Activated CD4-positive, alpha-beta T cell treated with anti-CD3 and anti-CD28 coated beads for 24 hours (primary cell): ENCODE measurements around the gene GZMM.
"Not testable (repeated sequence)": the region's sequence is repeated elsewhere in the genome, so short reads cannot be mapped to it uniquely, and the experiment has no call there.

Source experiments
- DNase-seq, 2 donors: peaks; one replicate each; pipeline ENCODE4 v3.0.0-alpha.2; 2020; ENCODE audit warnings: low read depth in 2 of 2

Gene GZMM

DNA sequence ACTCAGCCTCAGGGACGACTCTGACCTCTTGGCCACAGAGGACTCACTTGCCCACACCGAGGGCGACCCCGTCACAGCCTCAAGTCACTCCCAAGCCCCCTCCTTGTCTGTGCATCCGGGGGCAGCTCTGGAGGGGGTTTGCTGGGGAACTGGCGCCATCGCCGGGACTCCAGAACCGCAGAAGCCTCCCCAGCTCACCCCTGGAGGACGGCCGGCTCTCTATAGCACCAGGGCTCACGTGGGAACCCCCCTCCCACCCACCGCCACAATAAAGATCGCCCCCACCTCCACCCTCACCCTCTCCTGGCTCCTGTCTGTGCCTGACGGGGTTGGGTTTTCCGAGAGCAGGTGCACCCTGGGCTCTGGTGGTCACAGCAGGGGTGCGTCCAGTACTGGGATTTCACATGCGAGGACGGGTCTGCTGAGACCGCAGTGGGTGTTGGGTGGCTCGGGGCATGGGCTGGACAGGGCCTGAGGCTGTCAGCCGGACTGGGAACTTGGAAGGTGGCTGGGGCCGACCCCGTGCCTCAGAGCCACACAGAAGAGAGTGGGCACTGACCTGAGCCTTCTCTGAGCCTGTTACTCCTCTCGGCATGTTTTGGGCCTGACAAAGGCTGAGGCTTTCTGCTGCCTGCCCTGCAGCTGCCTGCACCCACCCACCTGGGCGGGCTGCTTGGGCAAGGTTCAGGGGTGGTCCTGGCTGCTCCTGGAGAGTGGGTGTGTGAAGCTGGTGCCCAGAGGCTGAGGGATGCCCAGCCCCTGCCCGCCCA lies 39.5 kb downstream of the GZMM start:
- no peak for DNase-seq

DNA sequence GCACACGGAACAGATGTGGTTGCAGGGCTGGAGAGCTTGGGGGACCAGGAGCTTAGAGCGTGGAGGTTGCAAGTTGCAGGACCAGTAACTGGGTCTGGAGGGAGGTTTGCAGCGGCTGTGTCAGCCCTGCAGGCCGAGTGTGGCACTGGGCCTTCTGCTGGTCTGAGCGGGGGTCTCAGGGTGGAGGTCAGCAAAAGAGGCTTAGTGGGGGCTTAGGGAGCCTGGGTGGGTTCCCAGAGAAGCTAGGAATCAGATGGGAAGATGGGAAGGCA lies 40.1 kb downstream of the GZMM start:
- no peak for DNase-seq

DNA sequence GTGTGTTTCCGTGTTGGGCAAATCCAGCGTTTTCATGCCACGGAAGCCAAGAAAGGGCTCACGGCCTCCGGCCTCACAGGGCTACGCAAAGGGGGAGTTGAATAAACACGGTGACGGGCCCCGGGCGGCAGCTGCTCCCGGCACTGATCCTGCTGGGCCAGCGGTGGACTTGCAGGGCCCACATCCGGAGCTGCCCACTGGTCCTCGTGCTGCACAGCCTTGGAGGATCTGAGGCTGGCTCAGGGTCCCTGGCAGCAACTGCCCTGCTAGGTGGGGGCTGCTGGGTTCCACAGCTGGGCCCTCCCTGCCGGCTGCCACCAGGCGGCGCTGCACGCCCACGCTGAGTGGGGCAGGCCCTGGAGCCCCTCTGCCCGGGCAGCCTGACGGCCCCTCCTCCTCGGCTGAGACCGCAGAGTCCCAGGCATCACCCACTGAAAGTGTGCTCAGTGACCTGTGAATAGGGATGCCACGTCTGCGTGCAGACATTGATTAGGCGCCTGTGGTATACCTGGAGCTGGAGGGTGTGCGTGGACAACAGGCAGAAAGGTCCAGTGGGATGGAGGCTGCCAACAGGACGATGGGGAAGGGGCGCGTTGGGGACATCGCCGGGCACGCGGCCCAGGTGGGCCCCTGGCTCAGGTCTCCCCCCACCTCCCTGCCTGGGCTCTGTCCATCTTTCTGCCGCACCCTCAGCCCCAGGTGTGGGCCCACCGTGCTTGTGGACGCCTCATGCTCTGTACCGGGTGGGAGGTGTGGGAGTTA lies 40.6 kb downstream of the GZMM start:
- DNase-seq = peak in 1 of 2 donors; percentile 51

DNA sequence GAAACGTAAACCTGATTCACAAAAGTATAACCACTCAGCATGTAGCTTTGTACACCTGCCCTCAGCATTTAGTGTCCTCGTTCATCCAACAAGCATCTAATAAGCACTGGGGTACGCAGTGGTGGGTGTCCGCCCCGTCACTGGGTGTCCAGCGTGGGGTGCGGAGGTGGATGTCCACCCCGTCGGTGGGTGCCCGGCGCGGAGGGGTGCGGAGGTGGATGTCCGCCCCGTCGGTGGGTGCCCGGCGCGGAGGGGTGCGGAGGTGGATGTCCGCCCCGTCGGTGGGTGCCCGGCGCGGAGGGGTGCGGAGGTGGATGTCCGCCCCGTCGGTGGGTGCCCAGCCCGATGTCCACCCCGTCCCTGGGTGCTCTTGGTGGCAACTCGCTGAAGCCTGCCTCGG lies 41.3 kb downstream of the GZMM start:
- DNase-seq = not testable (repeated sequence)

DNA sequence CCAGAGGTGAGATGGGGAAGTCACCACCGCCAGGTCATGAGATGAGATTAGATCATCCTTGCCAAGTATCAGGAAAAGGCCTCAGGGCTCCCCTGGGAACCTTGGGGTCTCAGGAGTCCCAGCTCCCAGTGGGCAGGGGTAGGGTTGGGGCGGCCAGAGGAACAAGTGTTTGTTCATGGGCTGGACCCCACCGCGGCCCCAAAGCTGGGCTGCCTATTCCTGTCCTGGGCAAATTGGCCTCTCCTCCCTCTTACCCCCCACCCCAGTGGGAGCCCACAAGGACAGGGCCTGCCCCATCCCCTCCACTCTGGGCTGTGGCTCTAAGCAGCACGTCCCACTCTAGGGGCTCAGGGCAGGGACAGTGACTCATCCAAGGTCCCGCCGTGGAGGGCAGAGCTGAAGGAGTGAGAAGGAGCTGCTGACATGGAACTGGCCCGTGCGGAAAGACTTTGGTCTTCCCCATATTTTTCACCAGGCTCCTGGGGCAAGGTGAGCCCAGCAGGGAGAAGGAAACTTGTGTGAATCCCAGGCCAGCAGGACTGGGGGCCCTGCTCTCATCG lies 41.8 kb downstream of the GZMM start:
- no peak for DNase-seq

DNA sequence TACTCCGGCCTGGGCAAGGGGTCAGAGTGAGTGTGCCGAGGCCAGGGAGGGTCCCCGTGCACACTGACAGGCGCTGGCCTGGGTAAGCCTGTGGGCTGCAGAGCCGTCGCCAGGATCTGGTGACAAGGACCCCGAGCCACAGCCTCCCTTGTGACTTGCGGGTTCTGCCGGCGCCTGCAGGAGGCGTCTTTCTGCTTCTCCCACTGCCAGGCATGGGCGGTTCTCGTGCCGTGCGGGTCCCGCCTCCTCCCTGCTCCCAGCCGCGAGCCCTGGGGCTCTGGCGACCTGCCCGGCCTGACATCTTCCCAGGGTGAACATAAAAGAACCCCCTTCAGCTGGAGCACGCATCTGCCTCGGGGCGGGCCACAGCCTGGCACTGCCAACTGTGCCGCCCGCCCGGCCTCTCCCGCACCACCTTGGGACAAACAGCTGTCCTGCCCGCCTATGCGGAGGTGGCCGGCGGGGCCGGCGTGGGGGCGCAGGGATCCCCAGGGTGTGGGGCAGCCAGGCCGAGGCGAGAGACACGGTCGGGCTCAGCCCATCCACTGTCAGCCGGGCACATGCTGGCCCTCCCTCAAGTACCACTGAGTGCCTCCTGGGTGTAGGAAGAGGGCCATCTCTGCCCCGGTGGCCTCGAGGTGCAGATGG lies 44.4 kb downstream of the GZMM start:
- DNase-seq = peak in 1 of 2 donors; percentile 63

DNA sequence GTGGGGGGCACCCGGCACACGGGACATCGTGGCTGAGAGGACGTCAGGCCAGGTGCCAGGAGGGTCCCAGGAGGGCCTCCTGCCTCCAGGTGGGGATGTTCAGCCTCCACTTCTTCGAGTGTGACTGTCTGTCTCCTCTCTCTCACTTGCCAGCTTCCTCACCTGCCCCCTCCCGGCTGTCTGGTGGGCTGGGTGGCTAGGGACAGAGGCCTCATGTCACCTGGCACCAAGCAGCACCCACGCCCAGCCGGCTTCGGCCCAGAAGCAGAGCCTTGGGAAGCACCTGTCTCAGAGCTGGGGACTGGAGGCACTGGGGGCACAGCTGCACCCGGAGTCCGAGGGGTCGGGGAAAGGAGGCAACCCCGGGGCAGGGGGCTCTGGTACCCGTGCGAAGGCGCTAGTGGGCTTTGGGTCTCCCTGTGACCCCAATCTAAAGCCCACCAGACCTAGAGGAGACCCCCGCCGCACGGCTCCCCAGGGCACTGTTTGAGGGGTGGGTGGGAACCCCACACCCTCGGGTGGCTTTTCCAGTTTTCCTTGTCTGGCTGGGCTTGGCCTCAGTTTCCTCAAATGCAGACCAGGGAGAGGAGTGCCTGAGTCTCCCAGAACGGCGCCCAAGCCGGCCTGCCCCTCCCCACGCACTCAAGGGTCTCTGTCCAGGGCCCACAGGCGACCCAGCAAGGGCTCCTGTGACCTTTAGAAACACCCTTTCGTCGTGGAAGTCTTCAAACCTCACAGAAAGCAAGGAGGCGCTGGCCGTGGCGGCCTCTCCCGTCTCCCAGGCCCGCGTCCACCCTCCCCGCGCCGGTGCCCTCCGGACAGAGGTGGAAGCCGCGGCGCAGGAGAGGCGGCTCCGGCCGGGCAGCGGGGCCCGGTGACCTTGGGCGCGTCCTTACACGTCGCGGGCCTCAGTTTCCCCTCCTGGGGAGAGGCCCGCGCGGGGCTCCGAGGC lies 45.2 kb downstream of the GZMM start:
- no peak for DNase-seq

DNA sequence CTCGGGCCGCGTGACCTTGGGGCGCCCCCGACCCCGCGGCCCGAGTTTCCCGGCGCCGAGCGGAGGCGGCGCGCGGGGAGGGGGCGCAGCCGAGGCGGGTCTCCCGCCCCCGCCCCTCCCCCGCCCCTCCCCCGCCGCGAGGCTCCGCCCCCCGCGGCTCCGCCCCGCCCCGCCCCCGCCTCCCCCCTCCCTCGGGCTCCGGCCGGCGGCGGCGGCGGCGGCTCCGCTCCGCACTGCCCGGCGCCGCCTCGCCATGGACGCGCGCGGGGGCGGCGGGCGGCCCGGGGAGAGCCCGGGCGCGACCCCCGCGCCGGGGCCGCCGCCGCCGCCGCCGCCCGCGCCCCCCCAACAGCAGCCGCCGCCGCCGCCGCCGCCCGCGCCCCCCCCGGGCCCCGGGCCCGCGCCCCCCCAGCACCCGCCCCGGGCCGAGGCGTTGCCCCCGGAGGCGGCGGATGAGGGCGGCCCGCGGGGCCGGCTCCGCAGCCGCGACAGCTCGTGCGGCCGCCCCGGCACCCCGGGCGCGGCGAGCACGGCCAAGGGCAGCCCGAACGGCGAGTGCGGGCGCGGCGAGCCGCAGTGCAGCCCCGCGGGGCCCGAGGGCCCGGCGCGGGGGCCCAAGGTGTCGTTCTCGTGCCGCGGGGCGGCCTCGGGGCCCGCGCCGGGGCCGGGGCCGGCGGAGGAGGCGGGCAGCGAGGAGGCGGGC lies 46.0 kb downstream of the GZMM start, which contains the start of gene HCN2:
Gene HCN2, plus strand, starts transcription at position 189 of the 703 bp plus-strand sequence. Its CDS starts 65 bp downstream, at position 254.
- DNase-seq = no peak

DNA sequence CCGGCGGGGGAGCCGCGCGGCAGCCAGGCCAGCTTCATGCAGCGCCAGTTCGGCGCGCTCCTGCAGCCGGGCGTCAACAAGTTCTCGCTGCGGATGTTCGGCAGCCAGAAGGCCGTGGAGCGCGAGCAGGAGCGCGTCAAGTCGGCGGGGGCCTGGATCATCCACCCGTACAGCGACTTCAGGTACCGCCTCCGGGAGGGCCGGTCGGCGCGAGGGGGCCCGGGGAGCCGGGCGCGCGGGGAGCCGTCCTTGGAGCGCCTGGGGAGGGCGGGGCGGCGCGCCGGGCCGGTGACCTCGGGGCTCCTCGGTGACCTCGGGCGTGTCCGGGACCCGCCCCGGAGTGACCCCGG lies 46.5 kb downstream of the GZMM start:
- no peak for DNase-seq

DNA sequence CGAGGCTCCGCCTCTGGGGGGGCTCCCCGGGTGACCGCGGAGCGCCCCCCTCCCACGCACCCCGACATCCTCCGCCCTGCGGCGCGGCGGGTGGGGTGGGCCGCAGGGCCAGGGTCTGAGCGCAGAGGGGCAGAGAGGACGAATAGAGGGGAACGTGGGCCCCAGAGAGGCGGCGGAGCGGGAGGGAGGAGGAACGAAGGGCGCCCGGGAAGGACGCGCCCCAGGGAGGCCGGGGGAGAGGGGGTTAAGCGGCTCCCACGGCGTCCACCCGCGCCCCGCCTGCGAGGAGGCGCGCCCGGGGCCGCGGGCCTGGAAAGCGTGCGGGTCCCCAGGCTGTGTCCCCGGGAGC lies 46.9 kb downstream of the GZMM start:
- no peak for DNase-seq

DNA sequence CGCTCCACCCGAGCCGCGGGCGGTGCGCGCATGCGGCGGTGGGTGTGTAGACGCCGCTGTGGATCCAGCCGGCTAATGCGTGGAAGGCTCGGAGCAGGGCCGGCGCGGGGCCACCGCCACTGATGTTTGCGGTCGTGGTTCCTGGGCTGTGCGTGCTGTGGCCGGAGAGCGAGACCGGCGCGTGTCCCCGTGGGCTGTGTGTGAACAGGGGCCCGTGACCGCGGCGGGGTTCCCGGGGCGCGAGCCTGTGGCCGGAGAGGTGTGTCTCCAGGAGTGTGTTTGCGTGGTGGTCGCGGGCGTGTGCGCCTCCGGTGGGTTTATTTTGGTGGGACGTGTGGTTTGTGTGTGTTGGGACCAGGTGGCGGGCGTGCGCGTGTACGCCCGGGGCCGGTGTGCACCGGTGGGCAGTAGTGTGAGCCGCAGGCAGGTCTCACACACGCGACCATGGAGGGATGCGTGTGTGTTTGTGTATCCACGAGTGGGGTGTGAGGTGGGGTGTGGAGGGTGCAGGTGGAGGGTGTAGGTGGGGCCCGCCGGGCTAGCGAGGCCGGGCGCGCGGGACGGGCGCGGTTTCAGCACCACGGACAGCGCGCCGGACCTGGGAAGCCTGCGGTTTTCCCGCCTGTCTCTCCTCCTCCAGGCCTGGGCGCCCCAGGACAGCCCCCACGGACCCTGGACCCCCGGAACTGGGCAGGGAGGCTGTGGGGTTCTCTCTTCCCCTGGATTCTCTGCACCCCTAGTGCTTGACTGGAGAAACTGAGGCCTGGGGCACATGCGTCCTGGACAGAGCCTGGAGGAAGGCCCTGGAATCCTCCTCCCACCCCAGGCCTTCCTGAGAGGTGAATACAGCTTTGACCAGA lies 47.5 kb downstream of the GZMM start:
- no peak for DNase-seq

DNA sequence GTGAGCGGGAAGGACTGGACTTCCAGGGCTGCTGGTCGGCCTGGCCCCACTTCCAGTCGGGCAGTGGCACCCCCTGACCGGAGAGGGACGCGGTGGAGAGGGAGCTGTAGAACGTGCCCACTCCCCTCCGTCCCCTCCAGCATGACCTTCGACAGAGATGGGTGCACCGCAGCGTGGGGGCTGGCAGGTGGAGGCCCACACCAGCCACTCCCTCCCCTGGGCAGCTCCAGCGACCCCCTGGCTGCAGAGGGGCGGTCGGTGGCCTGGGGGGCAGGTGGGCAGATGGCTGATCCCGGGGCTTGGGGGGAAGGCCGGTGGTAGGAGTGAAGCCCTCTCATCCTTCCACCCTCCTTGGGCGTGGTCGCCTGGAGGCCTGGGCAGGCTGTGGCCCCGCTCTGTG lies 48.2 kb downstream of the GZMM start:
- no peak for DNase-seq

DNA sequence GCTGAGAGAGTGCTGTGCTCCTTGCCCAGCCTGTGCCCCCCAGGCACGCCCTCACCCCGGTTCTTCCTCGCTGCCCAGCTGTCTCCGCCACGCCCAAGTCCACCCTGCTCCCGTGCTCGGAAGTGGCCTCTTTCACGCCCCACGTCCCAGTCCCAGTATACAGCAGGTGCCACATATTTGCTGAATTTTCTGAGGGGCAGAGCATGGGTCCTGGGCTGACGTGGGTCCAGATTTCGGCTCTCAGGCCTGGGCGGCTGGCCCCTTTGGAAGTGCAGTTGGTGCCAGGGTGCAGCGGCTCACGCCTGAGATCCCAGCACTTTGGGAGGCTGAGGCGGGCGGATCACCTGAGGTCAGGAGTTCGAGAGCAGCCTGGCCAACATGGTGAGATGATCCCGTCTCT lies 49.2 kb downstream of the GZMM start:
- DNase-seq = no peak

DNA sequence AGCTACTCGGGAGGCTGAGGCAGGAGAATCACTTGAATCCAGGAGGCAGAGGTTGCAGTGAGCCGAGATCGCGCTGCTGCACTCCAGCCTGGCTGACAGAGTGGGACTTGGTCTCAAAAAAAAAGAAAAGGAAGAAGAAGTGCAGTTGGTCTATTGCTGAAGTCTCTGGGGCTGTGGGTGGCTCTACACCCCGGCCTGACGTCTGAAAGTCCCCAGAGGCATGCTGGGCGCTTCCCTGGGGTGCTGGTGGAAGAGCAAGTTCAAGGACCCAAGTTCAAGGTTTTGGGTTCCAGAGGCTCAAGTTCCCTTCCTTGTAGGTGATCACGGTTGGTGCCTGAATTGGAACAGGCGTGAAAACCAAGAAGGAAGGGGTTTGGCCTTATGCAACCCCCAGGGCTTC lies 49.7 kb downstream of the GZMM start:
- DNase-seq = no peak

DNA sequence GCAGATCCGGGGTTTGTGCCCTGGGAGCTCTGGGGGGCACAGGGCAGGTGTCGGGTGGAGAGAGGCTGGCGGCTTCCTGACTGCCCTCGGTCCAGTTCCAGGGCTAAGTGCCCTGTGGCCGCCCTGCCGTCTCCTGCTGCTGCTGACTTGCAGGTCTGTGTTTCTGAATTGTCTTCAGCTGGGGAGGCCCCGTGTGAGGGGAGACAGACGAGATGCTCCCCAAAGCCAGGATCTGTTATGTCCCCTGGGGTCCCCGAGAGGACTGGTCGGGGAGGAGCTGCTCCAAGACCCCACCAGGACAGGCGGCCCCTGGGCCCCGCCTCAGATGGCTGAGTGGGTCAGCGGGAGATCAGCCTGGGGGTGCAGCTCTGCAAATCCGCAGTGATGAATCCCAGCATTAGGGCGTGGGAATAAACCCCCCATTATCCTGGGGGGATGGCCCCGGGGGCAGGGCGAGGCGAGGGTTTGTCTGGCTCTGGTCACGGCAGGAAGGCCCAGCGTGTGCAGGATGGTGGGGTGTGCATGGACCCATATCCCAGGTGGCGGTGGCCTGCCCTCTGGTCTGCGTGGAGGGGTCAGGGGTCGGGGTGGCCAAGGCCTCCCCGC lies 50.5 kb downstream of the GZMM start:
- no peak for DNase-seq

DNA sequence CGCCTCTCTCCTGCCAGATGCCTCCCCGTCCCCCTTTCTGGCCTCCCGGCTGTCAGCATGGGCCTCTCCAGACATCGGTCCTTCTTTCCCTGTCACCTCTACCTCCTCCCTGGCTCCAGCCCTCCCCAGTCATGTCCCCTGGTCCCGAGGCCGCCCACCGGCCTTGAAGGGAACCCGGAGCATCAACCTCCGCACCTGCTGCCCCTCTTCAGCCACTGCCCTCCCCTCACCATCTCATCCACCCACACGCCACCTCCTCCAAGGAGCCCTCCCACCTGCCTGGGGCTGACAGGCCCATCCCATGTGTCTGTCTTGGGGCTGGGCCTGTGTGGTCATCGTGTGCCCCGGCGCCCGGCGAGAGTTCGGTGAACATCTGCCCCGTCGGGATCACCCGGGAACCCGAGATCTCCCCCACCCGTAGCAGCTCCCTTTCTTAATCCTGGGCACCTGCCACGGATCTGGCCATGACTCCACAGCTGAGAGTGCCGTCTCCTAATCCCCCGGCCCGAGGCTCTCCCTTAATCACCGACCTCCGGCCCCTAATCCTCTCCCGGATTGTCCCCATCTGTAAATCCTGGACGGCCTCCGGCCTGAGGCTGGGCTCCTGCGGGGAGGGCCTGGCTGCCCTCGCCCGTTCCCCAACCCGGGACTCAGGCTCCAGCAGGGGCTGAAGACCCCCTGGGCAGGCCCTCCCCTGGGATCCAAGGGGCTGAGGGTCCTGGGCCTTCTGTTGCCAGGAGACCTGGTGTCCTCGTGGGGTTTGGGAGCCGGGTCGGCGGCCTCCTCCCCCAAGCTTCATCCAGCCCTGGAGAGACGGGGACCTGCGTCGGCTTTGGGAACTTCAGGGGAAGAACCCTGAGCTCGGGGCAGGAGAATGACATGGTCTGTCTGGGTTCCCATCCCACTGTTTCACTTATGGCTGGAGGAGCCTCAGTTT lies 51.7 kb downstream of the GZMM start:
- DNase-seq = no peak

DNA sequence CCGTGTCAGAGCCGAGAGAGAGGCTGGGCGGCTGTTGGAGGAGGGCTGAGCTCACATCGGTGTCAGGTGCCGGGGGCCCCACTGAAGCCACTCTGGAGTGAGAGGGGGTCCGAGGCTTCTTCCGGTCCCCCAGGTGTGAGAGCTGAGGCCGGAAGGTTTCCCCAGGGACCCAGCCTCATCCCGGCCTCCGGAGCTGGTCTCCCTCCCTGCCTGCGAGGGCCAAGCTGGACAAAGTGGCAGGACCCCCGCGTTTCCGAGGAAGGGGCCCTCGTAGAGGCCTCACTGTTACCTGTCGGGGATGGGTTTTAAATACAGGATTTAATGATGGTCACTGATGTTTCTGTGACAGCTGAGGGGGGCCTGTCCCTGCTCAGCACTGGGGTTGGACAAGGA lies 52.4 kb downstream of the GZMM start:
- no peak for DNase-seq
